Type B pancreatic cell (in vitro differentiated cells): ENCODE measurements around the gene EEF1AKMT1. TPM values are rescaled to one million over a fixed set of nuclear protein-coding genes. Genes with fewer than 3 reads are reported as not detected.
A peak's percentile ranks its signal among the peaks of the same experiment; 100 is the strongest.

Experiments
- DNase-seq: peaks from one replicate; pipeline ENCODE4 v3.0.0; 2021; ENCODE audit warnings: mixed read lengths; ENCODE audit not compliant: unreplicated experiment; ENCODE audit errors: extremely low spot score
- H3K27ac Mint-ChIP-seq: 2 replicates; pipeline ENCODE4 v1.8.0; 2021; ENCODE audit warnings: mild to moderate bottlenecking, mixed read lengths
- H3K27me3 Mint-ChIP-seq: 2 replicates; pipeline ENCODE4 v1.8.0; 2021; ENCODE audit warnings: mixed read lengths
- H3K36me3 Mint-ChIP-seq: 2 replicates; pipeline ENCODE4 v1.8.0; 2021; ENCODE audit warnings: mixed read lengths
- H3K4me1 Mint-ChIP-seq: one replicate; pipeline ENCODE4 v1.8.0; 2021; ENCODE audit warnings: mixed read lengths; ENCODE audit not compliant: unreplicated experiment
- H3K4me3 Mint-ChIP-seq: 2 replicates; pipeline ENCODE4 v1.8.0; 2021; ENCODE audit warnings: mild to moderate bottlenecking, mixed read lengths
- H3K9me3 Mint-ChIP-seq: 2 replicates; pipeline ENCODE4 v1.8.0; 2021; ENCODE audit warnings: mixed read lengths
- total RNA-seq: library from RNA; stranded (reverse); gene quantifications from 2 replicates; pipeline ENCODE4 v1.2.1, GENCODE V29; 2021; ENCODE audit warnings: low replicate concordance
- TF ChIP-seq, protein P1 (sequence below): fragments of 200-600 bp; sonication (generic); conservative IDR thresholded peaks from 2 replicates; pipeline ENCODE4 v1.5.0; 2021; ENCODE audit warnings: antibody characterized with exemption, mild to moderate bottlenecking

The EEF1AKMT1 gene
- total RNA-seq, 1 donor from 2014 or later: 11.3 TPM

DNA sequence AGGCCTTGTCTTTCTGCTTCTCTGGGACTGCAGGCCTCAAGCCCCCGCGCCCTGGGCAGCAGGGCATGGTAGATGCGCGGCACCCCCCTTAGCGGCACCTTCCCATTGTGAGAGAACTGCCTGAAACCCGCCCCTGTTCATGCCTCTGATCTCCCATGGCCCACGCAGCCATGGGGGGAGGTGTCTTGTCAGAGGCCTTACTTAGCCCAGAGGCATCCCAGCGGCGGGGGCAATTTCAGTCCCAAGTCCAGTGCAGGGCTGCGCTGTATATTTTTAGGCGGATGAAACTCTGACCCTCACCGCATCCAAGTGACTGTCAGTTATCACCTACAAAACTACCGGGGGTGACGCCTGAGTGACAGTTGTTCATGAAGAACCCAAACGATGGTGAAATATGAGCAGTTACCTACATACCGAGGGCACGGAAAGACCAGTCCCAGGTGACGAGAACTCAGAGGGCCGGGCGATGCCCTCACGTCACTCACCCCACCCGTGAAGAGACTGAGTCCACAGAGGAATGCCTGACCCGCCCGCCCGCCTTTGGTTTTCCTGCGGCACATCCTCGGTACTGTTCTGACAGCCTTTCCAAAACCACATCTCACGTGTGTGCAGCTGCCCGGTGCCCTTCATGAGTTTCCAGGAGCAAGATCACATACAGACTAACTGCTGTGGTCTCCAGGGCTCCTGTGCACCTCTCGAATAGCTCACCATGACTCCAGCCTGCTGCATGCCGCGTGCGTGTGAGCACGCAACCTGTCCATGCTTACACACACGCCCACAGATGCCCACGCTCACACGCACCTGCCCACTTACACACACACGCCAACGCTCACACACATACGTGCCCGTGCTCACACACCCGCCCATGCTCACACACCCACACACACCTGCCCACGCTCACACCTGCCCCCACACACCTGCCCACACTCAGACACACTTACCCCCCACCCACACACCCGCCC lies 55.9 kb downstream of the EEF1AKMT1 start:
- Mint-ChIP-seq H3K4me1 (peaks cover 14% of the 10 kb centered on the region), H3K27me3 (peaks cover 23% of the 10 kb centered on the region), H3K9me3 (no peaks in the 10 kb centered on the region), H3K4me3 (no peak overlapping the region), H3K27ac (no peak overlapping the region), H3K36me3 (peaks cover 2% of the 10 kb centered on the region)
- DNase-seq: no peak
- TF ChIP-seq, protein P1, sequence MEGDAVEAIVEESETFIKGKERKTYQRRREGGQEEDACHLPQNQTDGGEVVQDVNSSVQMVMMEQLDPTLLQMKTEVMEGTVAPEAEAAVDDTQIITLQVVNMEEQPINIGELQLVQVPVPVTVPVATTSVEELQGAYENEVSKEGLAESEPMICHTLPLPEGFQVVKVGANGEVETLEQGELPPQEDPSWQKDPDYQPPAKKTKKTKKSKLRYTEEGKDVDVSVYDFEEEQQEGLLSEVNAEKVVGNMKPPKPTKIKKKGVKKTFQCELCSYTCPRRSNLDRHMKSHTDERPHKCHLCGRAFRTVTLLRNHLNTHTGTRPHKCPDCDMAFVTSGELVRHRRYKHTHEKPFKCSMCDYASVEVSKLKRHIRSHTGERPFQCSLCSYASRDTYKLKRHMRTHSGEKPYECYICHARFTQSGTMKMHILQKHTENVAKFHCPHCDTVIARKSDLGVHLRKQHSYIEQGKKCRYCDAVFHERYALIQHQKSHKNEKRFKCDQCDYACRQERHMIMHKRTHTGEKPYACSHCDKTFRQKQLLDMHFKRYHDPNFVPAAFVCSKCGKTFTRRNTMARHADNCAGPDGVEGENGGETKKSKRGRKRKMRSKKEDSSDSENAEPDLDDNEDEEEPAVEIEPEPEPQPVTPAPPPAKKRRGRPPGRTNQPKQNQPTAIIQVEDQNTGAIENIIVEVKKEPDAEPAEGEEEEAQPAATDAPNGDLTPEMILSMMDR: no peak

DNA sequence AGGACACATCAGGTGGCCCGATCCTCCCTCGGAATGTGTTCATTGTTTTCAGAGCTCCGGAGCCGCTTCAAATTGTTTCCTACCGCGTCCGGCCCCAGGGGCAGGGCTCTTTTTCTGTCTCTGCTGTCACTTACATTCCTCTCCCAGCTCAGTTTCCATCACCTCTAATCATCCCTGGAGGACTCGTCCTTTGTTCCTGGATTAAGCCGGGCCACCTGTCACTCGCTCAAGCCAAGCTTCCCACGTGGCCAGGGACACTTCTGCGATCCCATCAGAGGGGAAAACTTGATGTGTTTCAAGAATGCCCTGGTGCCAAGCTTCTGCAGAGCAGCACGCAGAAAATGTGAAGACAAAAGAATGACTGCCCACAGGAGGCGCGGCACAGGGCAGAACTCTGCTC lies 56.8 kb downstream of the EEF1AKMT1 start:
- TF ChIP-seq, protein P1: no peak
- Mint-ChIP-seq H3K27ac (no peak overlapping the region), H3K9me3 (no peaks in the 10 kb centered on the region), H3K4me3 (peak overlapping the region; percentile 30), H3K27me3 (peaks cover 16% of the 10 kb centered on the region), H3K4me1 (peaks cover 14% of the 10 kb centered on the region), H3K36me3 (no peaks in the 10 kb centered on the region)
- DNase-seq: no peak

DNA sequence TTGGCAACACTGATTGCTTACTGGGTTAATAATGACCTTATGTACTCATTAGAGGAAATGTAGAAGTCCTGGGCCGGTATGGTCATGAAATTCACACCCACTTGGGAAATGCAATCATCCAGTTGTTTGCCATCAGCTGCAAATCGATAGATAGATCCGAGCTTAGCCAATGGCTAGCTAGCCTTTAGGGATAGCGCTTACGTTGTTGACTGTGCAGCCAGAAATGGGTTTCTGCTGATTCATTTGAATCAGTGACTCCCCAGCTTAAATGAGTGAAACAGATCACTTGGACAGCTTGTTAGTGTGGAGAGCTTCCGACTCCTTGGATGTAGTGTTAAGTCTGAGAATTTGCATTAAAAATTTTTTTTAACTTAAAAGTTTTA lies 58.4 kb downstream of the EEF1AKMT1 start:
- Mint-ChIP-seq H3K27me3 (peaks cover 15% of the 10 kb centered on the region), H3K4me3 (no peak overlapping the region), H3K36me3 (no peaks in the 10 kb centered on the region), H3K27ac (no peak overlapping the region), H3K9me3 (no peaks in the 10 kb centered on the region), H3K4me1 (peaks cover 14% of the 10 kb centered on the region)
- TF ChIP-seq, protein P1: no peak
- DNase-seq: no peak

DNA sequence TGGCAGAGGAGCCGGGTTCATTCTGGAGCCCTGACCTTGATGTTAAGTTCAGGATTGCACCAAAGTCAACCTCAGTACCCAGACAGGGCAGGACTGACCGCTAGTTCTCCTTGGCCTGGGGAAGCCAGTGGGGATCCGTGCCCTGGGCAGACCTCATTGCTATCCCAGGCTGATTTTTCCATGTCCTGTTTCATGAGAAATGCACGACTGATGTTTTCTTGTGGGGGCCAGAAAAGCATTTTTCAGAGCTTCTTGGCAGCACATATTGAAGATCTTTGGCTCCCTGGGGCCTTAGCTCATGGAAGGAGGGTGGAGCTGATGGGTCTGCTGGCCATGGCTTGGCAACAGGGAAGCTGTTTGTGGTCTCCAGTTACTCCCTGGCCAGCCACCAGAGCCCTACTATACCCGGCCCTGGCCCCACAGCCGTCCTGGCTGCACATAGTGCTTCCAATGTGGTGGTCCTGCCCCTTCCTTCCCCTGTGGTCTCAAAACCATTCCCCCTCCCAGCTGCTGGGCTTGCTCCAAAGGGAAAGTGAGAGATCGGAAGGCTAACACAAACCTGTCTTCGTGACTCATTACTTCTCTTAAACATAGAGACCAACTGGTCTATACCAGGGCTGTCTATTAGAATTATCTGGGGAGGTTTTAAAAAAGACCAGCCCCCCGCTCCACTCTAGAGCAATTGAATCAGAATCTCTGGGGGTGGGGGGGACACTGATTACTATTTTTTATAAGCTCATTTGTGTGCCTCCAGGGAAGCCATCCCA lies 59.0 kb downstream of the EEF1AKMT1 start:
- Mint-ChIP-seq H3K27ac (no peak overlapping the region), H3K4me3 (no peak overlapping the region), H3K27me3 (peaks cover 15% of the 10 kb centered on the region), H3K9me3 (no peaks in the 10 kb centered on the region), H3K4me1 (peaks cover 14% of the 10 kb centered on the region), H3K36me3 (no peaks in the 10 kb centered on the region)
- no peak for DNase-seq
- TF ChIP-seq, protein P1: no peak

DNA sequence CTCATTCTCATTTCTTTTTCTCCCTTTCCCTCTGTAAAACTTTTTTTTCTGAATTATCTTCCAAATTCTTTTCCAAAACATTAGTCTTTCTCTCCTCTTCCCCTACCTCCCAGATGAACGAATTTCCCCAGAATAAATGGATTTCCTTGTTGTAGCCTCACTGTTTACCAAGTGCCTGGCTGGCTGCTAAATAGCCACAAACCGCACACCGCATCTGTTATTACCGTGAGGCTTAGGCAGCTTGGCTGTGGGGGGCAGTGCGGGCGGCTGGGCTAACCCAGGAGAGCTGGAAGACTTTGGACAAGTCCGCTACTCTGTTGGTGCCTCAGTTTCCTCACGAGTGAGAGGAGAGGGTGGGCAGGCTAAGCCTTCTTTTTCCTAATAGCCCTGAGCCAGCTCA lies 59.6 kb downstream of the EEF1AKMT1 start:
- no peak for DNase-seq
- no peak overlapping the region for H3K4me3 Mint-ChIP-seq
- TF ChIP-seq, protein P1: no peak
- H3K36me3 Mint-ChIP-seq: no peaks in the 10 kb centered on the region
- H3K27ac Mint-ChIP-seq: no peak overlapping the region
- peaks cover 14% of the 10 kb centered on the region for H3K4me1 Mint-ChIP-seq
- H3K9me3 Mint-ChIP-seq: no peaks in the 10 kb centered on the region
- H3K27me3 Mint-ChIP-seq: peaks cover 15% of the 10 kb centered on the region
